Peyer's patch (tissue), 4 donors: ENCODE measurements around the gene NDUFS2.

ENCODE experiments used
- POLR2A ChIP-seq, 2 donors: fragments of 450-650 bp; IDR thresholded peaks; one replicate each; pipeline ENCODE4 v1.5.1; 2017; ENCODE audit warnings: antibody characterized with exemption in 2 of 2, mild to moderate bottlenecking in 2 of 2, moderate library complexity in 2 of 2
- TF ChIP-seq, protein P1 (sequence below), 6 experiments: fragments of 450-650 bp in 4 of 6; fragments of 200-600 bp in 2 of 6; sonication (generic) in 1 of 6; IDR thresholded peaks; one replicate each; pipeline ENCODE4 v1.5.1; 2017 to 2019; ENCODE audit warnings: antibody characterized with exemption in 6 of 6, mild to moderate bottlenecking in 3 of 6, moderate library complexity in 1 of 6

DNA sequence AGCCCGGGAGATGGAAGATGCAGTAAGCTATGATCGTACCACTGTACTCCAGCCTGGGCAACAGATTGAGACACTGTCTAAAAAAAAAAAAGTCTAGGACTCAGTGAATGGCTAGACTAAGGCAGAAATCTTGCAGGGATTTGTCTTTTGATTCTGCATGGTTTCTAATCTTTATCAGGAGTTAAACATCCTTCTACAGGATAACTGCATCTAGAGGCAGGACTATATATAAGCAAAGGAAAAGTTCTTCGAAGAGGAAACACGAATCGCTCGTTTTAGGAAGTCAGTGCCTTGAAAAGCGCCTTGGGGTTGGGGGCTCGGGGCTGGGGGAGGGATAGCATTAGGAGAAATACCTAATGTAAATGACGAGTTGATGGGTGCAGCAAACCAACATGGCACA lies 49.0 kb upstream of the NDUFS2 start:
- TF ChIP-seq, protein P1, sequence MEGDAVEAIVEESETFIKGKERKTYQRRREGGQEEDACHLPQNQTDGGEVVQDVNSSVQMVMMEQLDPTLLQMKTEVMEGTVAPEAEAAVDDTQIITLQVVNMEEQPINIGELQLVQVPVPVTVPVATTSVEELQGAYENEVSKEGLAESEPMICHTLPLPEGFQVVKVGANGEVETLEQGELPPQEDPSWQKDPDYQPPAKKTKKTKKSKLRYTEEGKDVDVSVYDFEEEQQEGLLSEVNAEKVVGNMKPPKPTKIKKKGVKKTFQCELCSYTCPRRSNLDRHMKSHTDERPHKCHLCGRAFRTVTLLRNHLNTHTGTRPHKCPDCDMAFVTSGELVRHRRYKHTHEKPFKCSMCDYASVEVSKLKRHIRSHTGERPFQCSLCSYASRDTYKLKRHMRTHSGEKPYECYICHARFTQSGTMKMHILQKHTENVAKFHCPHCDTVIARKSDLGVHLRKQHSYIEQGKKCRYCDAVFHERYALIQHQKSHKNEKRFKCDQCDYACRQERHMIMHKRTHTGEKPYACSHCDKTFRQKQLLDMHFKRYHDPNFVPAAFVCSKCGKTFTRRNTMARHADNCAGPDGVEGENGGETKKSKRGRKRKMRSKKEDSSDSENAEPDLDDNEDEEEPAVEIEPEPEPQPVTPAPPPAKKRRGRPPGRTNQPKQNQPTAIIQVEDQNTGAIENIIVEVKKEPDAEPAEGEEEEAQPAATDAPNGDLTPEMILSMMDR (IDR thresholded peaks at IDR 0.05): no peak
- TF ChIP-seq POLR2A (IDR thresholded peaks at IDR 0.05): no peak
